MV-4-11 (cell line): ENCODE data around the gene CCDC28A.

Experiments
- DNase-seq: peaks from one replicate; lab custom pipeline; 2025; lab: John Stamatoyannopoulos, UW

The CCDC28A gene

GRCh38 chr6:138795809-138796603 is 22.4 kb downstream of the CCDC28A start, which contains the start of gene ECT2L:
Gene ECT2L (plus strand): TSS chr6:138796087. CDS start chr6:138813275, 17,188 bp downstream.
- no peak for DNase-seq

- no peak for DNase-seq
These were observed 23.2 kb downstream of the CCDC28A start for GRCh38 chr6:138796771-138797170.

- DNase-seq = no peak
These were observed 24.4 kb downstream of the CCDC28A start for GRCh38 chr6:138797806-138798446.

- DNase-seq = no peak
These were observed 27.0 kb downstream of the CCDC28A start for GRCh38 chr6:138800377-138801150.

- no peak for DNase-seq
These were observed 29.8 kb downstream of the CCDC28A start for GRCh38 chr6:138803331-138803730.

GRCh38 chr6:138803861-138804260 is 30.3 kb downstream of the CCDC28A start:
- no peak for DNase-seq

GRCh38 chr6:138805016-138805765 is 31.6 kb downstream of the CCDC28A start:
- peak; percentile 89 for DNase-seq

- DNase-seq = peak; percentile 76
These were observed 33.3 kb downstream of the CCDC28A start for GRCh38 chr6:138806889-138807288.

- no peak for DNase-seq
These were observed 36.1 kb downstream of the CCDC28A start for GRCh38 chr6:138809677-138810076.

GRCh38 chr6:138811866-138812265 is 38.3 kb downstream of the CCDC28A start:
- DNase-seq = peak; percentile 90

- DNase-seq = no peak
These were observed 40.7 kb downstream of the CCDC28A start for GRCh38 chr6:138814179-138814834.

GRCh38 chr6:138815221-138815620 is 41.7 kb downstream of the CCDC28A start:
- DNase-seq = no peak

- DNase-seq = peak; percentile 61
These were observed 42.4 kb downstream of the CCDC28A start for GRCh38 chr6:138815797-138816528.

- DNase-seq = peak; percentile 56
These were observed 44.2 kb downstream of the CCDC28A start for GRCh38 chr6:138817799-138818198.

- DNase-seq = peak; percentile 56
These were observed 45.1 kb downstream of the CCDC28A start for GRCh38 chr6:138818496-138819194.

GRCh38 chr6:138821519-138821918 is 48.0 kb downstream of the CCDC28A start:
- no peak for DNase-seq

GRCh38 chr6:138824482-138825144 is 51.0 kb downstream of the CCDC28A start:
- peak; percentile 35 for DNase-seq

- DNase-seq = no peak
These were observed 56.7 kb downstream of the CCDC28A start for GRCh38 chr6:138830248-138830647.

- DNase-seq = no peak
These were observed 58.6 kb downstream of the CCDC28A start for GRCh38 chr6:138832182-138832581.
